ENCODE data around the gene NAA25.

The NAA25 gene

DNA sequence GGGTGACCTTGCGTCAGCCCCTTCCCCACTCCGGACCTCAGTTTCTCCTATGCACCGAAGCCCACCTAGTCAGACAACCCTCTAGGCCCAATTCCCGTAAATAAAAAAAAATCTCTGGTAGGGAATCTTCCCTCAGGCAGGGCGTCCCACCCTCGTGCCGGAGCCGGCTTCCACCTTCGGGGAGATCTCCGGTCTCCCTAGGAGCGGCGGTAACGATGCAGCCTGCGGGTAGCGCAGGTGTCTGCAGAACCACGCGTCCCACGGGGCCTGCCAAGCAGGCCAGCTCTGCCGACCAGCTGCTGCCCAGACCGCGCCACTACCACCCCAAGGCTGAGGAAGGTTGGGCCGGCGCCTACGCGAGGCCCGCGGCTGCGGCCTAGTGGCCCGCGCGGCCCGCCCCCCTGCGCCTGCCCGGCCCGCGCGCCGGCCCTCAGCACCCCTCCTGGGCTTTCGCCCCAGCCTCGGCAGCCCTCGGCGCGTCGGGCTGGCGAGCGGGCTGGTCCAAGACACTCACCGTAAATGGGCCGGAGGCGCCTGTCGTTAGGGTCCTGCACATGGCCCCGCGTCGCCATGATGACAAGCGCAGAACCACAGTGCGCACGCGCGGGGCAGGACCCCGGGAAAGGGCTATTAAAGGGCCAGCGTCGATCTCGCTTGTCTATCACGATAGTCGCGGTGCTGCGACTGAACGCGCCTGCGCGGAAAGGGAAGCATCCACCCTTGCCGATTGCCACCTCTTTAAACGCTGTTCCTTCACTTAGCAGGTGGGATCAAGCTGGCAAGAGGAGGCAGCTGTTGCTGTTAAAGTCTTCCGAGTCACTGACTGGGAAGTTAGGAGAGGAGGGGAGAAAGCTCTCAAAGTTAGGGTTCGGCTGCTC, at the start of gene NAA25:
NAA25 (minus strand) TSS at position 582 of the 878 bp plus-strand sequence; CDS start at position 572, 10 bp downstream.
- DNase-seq = peak; percentile 85 to 86

DNA sequence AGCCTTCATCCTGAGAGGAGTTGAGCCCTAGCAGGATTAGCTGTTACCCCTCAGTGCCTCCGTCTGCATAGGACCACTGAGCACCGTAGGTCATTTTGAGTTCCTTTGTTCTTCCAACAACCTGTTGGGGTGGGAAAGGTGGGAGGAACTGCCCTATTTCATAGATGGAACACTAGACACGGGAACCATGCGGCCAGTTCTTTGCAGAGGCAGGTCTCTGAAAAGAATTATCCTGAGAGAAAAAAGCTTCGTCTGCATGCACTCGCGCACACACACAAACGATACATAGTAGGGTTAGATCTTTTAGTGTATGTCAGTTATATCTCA, 45.3 kb upstream of the NAA25 start:
- no peak for DNase-seq

DNA sequence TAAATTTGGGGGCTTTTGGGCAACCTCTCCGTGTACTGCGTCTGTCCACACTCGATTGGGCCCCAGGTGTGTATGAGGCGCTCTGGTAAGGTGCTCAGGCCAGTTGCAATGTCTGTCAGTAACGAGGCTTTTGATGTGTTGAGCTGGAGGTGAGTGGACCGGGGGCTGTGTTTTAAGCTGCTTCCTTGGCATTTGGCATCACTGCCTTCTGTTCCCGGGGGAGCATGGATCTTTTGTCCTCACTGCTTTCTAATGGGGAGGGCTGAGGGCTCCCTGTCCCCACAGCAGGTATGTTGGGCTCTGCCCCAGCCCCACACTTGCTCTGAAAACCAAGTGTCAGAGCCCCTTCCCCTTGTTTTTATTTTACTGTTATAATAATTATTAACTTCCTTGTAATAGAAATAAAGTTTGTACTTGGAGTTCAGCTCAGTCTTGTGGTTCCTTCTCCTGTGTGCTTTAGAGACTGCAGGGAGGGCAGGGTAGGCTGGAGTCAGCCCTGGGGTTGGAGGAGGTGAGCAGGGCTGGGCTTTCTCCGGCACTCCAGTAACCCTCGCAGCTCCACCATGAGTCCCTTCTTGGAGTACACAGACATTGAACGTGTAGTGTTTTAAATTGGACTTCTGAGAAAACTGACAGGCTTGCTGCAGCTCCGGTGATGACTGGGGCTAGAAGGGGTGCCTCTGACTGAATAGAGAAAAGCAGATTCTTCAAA, 44.8 kb upstream of the NAA25 start:
- DNase-seq = no peak

DNA sequence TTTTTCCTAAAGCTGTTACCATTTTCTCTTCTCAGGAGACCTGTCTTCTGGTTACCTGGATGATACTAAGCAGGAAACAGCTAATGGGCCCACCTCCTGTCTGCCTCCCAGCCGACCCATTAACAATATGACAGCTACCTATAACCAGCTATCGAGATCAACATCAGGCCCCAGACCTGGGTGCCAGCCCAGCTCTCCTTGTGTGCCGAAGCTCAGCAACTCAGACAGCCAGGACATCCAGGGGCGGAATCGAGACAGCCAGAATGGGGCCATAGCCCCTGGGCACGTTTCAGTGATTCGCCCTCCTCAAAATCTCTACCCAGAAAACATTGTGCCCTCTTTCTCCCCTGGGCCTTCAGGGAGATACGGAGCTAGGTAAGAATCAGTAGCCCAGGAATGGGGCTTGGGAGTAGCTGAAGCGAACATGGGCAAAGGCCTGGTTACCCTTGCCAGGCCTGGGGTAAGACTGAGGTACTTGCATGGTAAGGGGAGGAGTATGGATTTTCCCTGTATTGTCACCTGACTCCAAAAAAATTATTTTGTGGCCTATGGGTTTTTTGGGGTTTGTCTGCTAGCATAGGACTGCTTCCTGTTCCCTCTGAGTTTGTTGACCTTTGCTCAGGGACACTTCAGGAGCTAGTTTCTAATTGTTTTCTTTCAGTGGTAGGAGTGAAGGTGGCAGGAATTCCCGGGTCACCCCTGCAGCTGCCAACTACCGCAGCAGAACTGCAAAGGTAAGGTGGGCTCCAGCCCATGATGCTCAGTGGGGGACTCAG, 43.4 kb upstream of the NAA25 start:
- no peak for DNase-seq

DNA sequence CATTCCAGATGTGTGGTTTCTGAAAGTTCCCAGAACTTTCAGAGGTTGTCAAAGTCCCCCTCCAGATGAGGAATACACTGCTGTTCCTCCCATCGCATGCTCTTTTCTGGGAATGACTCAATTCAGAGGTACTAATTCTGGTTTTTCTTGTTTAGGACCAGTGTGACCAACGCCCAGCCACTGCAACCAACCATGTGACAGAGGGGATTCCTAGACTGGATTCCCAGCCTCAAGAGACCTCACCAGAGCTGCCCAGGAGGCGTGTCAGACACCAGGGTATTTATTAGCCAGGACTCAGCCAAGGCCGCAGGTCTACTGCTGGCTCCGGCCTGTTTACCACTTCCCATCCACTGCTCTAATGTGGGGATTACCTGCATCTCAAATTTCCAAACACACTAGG, 41.0 kb upstream of the NAA25 start:
- DNase-seq = no peak

DNA sequence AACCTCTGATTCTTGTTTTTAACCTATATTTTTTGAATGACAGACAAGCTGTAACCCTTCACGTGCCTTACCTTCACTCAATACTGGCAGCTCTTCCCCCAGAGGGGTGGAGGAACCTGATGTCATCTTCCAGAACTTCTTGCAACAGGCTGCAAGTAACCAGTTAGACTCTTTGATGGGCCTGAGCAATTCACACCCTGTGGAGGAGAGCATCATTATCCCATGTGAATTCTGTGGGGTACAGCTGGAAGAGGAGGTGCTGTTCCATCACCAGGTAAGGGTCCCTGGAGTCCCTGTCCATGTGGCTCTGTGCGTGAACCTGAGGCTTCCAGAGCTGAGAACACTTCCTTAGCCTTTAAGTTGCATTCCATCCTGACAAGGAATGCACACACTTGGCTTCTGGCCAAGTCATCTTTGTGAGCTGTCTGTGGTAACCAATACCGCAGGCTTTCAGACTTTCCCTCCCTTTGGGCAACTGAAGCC, 39.5 kb upstream of the NAA25 start:
- no peak for DNase-seq

DNA sequence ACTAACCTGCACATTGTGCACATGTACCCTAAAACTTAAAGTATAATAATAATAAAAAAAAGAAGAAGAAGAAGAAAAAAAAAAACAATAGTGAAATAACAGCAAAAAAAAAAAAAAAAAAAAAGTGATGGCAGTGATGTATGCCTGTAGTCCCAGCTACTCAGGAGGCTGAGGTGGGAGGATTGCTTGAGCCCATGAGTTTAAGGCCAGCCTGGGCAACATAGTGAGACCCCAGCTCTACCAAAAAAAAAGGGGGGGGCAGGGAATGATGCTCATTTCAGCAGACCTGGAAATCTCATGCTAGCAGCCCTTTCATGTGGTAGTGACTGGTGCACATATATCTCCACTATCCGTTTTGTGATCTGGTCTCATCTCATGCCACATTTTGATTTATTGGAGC, 37.5 kb upstream of the NAA25 start:
- no peak for DNase-seq

DNA sequence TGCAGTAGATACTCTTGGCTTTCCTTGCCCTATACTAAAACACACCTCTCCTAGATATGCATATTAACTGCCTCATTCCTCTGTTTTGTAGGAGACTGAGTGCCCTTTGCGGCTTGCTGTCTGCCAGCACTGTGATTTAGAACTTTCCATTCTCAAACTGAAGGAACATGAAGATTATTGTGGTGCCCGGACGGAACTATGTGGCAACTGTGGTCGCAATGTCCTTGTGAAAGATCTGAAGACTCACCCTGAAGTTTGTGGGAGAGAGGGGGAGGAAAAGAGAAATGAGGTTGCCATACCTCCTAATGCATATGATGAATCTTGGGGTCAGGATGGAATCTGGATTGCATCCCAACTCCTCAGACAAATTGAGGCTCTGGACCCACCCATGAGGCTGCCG, 32.1 kb upstream of the NAA25 start:
- peak in 1 of 2 donors; percentile 19 for DNase-seq

DNA sequence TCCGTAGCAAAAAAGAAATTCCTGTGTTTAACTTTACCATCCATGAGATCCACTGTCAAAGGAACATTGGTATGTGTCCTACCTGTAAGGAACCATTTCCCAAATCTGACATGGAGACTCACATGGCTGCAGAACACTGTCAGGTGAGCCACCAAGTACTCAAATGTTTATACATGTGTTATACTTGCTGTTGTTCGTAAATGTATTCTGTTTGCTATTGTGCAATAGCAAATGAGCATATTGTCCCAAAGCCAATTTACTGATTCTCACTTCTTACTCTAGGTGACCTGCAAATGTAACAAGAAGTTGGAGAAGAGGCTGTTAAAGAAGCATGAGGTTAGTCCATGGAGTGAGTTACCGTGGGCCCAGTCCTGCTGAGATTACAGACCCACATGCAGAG, 26.1 kb upstream of the NAA25 start:
- no peak for DNase-seq

DNA sequence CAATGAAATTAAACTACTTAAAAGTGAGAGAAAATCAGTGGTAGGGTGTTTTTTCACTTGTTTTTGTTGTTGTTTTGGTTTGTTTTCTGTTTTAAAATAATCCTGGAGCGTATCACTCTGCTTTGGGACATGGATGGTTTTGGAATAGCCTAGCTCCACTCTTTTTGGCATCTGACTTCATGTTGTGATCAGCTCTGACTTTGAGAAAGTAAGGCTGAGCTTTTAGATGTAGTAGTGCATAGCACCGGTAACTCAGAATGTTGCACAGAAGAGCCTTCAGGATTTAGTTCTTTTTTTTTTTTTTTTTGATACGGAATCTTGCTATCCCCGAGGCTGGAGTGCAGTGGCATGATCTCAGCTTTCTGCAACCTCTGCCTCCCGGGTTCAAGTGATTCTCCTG, 24.8 kb upstream of the NAA25 start:
- no peak for DNase-seq

DNA sequence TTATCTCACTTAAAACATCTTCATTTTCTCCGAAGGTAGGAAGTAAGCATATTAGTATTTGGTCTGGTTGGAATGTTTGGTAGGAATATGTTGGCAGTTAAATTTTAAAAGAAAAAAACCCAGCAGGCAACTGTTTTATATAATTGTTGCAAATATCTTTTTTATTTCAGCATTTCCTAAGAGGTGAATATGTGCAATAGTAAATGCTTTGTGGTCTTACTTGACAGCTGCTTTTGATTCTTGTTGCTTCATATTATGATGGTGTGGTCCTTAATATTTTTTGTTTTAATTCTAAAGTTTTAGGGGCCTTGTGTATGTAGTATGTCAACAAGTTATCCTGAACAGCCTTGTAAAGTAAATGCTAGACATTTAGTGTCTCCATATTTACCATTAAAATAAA, 23.1 kb upstream of the NAA25 start:
- no peak for DNase-seq

DNA sequence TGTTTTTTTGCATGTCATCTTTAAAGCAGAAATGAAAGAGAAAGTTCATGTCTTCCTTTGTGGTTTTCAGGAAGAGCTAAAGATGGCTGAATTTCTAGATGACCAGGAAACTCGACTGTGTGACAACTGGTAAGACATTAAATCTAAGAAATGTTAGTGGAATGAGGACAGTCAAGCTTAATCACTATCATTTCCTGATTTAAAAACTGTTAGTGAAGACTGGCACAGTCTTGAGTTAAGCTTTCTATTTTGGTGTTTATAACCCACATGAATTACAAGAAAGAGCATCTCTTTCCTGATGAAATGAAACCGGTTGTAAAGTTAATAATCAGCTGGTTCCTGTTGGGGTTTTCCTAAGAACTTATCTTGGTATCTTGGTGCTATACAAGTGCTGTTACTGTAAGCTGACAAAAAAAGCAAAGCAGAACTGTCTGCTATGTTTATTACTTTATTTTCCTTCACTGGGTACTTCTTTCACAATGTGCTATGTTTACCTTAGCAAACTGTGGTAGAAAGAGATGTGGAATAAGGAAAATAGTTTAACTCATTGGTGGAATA, 21.9 kb upstream of the NAA25 start:
- DNase-seq = peak in 1 of 2 donors; percentile 69

DNA sequence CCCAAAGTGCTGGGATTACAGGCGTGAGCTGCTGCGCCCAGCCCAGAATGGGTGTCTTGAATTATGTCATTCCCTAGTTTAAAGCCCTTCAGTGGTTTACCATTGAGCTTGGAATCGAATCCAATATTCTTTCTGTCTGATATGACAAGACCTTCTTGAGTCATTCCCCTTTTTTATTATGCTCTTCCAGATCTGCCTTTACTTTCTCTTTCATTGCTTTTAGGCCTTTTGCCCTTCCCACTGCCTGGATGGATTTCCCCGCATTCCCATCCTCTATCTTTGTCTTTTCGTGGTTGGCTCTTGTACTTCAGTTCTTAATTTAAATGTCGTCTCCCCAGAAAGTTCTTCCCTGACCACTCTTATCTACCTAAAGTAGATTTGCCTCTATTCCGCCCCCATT, 18.3 kb upstream of the NAA25 start:
- no peak for DNase-seq

DNA sequence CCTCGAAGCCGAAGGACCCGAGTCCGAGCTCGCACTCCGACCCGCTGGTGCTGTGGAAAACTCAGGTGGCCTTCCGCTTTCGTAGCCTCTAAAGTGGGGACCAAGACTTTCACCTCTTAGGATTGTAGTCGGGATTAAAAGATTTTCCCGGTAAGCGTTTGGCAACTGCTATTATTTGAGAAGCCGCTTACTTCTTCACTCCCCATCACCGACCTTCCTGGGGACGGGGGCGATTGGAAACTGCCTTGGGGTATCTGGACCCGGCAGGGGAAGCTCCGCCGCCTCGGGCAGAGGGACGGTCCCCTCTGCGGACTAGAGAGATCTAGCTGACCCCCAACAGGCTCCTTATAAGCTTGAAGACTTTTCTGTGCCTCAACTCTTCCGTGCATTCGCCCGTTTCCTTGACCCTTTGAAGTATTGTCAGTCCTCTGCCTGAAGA, 17.4 kb upstream of the NAA25 start:
- no peak for DNase-seq

DNA sequence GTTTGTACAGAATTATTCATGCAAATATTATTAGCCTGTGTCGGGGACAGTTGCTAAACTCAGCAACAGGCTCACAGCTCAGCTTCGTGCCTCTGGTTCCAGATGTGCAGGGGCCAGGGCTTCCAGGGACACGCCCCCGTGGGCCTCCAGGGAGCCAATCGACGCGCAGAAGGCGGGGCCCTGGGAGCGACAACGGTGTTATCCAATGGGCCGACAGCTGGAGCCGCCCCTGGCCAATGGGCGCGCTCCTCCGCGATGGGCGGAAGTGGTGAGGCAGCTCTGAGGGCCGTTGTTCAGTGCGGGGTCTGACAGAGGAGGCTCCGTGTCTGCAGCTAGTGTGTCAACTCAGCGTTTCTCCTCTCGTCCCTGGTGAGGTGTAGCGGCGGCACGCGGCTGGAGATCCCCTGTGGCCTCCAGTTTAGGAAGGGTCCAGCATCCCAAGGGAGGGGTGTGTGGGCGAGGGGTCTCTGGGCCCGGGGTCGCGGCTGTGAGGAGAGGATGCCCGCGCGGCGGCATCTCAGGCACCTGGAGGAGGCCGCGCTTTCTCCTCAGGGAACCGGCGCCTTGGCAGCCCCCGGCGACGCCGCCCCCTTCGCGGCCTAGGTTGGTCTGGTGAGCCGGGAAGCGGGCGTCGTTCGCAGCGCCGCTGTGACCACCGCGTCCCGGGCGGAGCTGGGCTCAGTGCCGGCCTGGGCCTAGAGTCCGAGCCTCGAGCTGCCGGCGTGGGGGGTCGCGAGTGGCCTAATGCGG, 16.8 kb upstream of the NAA25 start, which contains the start of gene TRAFD1:
TRAFD1 (plus strand) TSS at position 311 of the 750 bp plus-strand sequence. CDS start 4,963 bp downstream, outside the sequence.
- DNase-seq = peak; percentile 97 to 98

DNA sequence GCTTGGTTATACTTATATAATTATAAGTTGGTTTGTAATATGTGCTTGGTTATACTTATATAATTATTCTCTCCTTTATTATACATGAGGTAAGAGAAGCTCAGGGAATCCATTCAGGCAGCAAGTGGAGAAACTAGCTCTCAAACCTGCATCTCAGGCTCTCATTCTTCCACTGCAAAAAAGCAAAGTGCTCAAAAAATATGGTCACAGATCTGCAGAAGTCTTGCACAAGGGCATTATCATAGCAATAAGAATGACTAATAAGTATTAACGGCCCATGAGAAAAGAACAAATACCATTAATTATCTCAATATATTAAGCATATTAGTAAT, 16.3 kb upstream of the NAA25 start:
- DNase-seq = no peak

DNA sequence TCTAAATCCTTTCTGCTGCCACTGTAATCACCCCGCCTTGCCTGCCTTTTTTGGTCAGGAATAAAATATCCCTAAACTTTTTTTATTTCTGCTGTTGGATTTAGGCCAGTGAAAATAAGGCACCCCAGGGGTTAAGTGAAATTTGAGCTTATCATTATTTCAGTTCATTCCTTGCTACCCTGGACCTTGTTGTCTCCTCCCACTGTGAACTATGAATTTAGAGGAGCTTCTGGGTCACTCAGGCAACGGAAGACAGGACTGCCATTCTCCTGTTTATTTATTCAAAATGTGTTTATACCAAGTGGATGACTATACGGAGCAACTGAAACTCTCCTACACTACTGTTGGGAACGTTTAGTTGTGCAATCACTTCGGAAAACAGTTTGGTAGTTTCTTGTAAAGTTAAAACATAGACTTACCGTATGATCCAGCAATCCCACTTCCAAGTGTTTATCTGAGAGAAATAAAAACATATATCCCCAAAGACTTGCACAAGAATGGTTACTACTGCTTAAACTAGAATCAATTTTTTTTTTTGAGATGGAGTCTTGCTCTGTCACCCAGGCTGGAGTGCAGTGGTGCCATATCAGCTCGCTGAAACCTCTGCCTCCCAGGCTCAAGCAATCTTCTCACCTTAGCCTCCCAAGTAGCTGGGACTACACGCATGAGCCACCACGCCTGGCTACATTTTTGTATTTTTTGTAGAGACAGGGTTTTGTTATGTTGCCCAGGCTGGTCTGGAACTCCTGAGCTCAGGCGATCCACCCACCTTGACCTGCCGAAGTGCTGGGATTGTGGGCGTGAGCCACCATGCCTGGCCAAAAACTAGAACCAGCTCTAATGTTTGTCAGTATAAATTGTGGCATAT, 14.5 kb upstream of the NAA25 start:
- DNase-seq = no peak

DNA sequence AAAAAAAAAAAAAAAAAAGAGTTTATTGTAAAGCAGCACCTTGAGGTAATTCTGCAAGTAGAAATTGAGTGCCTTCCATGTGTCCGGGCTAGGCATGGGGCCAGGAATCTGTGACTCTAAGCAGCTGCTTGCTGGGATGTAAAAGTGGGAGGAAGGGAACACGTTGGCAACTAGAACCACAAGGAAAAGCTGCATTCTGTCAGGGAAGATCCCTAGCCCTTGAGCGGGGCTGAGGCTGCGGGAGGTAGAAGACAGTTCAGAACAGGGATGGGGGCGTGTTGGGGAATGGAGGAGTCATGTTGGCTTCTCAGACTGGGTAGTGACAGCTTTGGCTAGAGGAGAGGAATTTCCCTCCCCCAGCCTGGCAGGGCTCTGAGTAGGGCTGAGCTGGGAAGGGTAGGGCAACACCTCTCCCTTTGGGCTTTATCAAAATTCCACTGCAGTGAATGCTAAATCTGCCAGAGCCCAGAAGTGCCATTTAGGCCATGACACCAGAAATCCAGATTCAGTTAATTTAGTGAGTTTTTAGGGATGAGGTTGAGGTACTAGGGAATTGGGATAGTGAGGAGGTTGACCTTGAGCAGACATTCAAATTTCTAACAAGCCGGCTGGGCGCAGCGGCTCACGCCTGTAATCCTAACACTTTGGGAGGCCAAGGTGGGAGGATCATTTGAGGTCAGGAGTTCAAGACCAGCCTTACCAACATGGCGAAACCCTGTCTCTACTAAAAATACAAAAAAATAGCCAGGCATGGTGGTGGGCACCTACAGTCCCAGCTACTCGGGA, 13.4 kb upstream of the NAA25 start:
- DNase-seq = no peak

DNA sequence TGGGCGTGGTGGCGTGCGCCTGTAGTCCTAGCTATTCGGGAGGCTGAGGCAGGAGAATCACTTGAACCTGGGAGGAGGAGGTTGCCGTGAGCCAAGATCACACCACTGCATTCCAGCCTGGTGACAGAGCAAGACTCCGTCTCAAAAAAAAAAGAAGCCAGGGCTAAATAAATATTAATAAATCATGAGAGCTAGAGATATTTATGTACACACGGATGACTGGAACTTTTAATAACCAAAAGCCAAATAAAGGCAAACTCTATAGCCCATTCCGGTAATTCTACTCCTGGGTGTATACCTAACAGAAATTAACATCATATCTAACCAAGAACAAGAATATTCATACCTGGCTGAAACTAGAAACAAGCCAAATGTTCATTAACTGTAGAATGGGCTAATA, 9.1 kb upstream of the NAA25 start:
- DNase-seq = no peak

All from CD4-positive, alpha-beta T cell treated with Interleukin-1 beta for 1 hour (primary cell).